NT2/D1 (cell line): ENCODE results near the gene MZF1.

Experiments
- DNase-seq: peaks from one replicate; pipeline ENCODE4 v3.0.0-alpha.2; 2011; ENCODE audit warnings: low read depth, low spot score
- H3K27me3 ChIP-seq: 2 replicates; pipeline ENCODE4 v1.6.0; 2011; ENCODE audit warnings: mild to moderate bottlenecking; ENCODE audit not compliant: insufficient read length, insufficient read depth
- H3K36me3 ChIP-seq: 2 replicates; pipeline ENCODE4 v1.6.1; 2011; ENCODE audit warnings: mild to moderate bottlenecking, low read length, mixed read lengths; ENCODE audit not compliant: insufficient read depth, insufficient read length
- H3K4me1 ChIP-seq: 2 replicates; pipeline ENCODE4 v1.5.1; 2011; ENCODE audit not compliant: insufficient read depth, insufficient read length
- H3K4me3 ChIP-seq: 2 replicates; pipeline ENCODE4 v1.5.1; 2011; ENCODE audit warnings: low read depth; ENCODE audit not compliant: insufficient read length
- H3K9ac ChIP-seq: 2 replicates; pipeline ENCODE4 v1.6.0; 2011; ENCODE audit warnings: low read depth; ENCODE audit not compliant: insufficient read length
- H3K9me3 ChIP-seq: 2 replicates; pipeline ENCODE4 v1.5.1; 2011; ENCODE audit warnings: mild to moderate bottlenecking, low read length; ENCODE audit not compliant: insufficient read depth
- SUZ12 ChIP-seq: IDR thresholded peaks from 2 replicates; pipeline ENCODE4 v1.6.1; 2011; ENCODE audit not compliant: insufficient read length, insufficient read depth; ENCODE audit errors: extremely low read depth
- YY1 ChIP-seq: IDR thresholded peaks from 2 replicates; pipeline ENCODE4 v1.6.1; 2011; ENCODE audit not compliant: insufficient read length, insufficient read depth
- ZNF274 ChIP-seq: IDR thresholded peaks from 2 replicates; pipeline ENCODE4 v1.6.1; 2011; ENCODE audit warnings: mild to moderate bottlenecking, low read depth, low read length

Gene MZF1

DNA sequence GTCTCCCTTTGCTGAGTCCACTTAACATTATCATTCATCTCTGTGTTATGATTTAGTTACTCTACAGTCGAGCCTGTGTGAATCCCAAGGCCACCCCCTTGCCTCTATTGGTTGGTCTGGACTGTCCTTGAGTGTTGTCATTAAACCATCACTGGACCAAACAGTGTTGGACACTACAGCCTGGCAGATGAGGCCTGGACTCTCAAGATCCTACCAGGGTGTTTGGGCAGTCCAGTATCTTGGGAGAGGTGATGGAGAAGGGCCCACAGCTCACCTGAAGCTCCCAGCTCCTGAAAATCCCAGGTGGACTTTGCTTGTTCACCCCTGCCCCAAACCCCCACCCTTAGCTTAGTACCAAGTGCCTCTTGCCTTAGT is 22.0 kb downstream of the MZF1 start:
- no peak overlapping the region for H3K9ac ChIP-seq
- peaks cover 2% of the 10 kb centered on the region for H3K4me1 ChIP-seq
- peaks cover 74% of the 10 kb centered on the region for H3K36me3 ChIP-seq
- TF ChIP-seq SUZ12: no peak
- no peak for TF ChIP-seq ZNF274
- TF ChIP-seq YY1: no peak
- no peak overlapping the region for H3K4me3 ChIP-seq
- no peaks in the 10 kb centered on the region for H3K27me3 ChIP-seq
- no peak for DNase-seq
- no peaks in the 10 kb centered on the region for H3K9me3 ChIP-seq

DNA sequence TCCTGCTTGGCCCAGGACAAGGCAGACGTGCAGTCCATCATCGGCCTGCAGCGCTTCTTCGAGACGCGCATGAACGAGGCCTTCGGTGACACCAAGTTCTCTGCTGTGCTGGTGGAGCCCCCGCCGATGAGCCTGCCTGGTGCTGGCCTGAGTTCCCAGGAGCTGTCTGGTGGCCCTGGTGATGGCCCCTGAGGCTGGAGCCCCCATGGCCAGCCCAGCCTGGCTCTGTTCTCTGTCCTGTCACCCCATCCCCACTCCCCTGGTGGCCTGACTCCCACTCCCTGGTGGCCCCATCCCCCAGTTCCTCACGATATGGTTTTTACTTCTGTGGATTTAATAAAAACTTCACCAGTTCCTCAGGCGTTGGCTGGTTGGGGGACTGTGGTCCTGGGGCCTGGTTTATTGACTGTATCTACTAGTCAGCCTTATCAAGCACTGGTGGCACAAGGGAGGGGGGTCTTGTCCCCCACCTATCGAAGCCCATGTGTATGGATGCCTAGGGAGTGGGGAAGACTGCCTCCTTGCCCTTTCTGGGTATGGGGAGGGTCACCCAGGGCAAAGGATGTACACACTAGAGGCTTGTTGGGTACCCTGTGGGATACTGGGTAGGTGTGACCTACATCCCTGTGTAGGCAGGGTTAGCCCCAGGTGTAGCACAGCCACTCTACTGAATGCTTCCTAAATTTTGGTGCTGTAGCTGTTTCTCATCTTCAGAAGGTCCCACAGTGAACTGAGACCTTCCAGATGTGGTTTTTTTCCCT is 22.6 kb downstream of the MZF1 start:
- no peak for DNase-seq
- Histone ChIP-seq H3K27me3 (no peaks in the 10 kb centered on the region), H3K4me3 (no peak overlapping the region), H3K9me3 (no peaks in the 10 kb centered on the region), H3K4me1 (peaks cover 2% of the 10 kb centered on the region), H3K9ac (no peak overlapping the region), H3K36me3 (peaks cover 79% of the 10 kb centered on the region)
- TF ChIP-seq YY1 (no peak), SUZ12 (no peak)

DNA sequence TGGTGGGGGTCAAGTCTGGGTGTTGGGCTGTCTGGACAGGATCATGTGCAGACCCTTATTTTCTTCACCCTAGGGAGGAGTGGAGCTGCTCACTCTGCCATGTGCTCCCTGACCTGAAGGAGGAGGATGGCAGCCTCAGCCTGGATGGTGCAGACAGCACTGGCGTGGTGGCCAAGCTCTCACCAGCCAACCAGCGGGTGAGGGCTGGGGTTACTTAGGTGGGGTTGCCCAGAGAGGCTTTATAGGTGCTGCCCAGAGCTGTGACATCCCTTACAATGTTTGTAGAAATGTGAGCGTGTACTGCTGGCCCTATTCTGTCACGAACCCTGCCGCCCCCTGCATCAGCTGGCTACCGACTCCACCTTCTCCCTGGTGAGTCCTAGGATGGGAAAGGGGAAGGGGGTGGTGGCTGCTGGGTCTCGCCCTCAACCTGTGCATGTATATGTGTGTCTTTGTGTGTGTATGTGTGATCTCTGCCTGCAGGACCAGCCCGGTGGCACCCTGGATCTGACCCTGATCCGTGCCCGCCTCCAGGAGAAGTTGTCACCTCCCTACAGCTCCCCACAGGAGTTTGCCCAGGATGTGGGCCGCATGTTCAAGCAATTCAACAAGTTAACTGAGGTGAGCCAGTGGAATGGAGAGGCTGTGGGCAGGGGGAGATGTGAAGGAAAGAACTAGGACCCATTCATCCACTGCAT is 23.3 kb downstream of the MZF1 start:
- H3K9me3 ChIP-seq: no peaks in the 10 kb centered on the region
- no peak for TF ChIP-seq SUZ12
- TF ChIP-seq YY1: no peak
- TF ChIP-seq ZNF274: no peak
- H3K4me1 ChIP-seq: peaks cover 2% of the 10 kb centered on the region
- no peak overlapping the region for H3K4me3 ChIP-seq
- no peaks in the 10 kb centered on the region for H3K27me3 ChIP-seq
- DNase-seq: no peak
- H3K9ac ChIP-seq: no peak overlapping the region
- peaks cover 84% of the 10 kb centered on the region for H3K36me3 ChIP-seq

DNA sequence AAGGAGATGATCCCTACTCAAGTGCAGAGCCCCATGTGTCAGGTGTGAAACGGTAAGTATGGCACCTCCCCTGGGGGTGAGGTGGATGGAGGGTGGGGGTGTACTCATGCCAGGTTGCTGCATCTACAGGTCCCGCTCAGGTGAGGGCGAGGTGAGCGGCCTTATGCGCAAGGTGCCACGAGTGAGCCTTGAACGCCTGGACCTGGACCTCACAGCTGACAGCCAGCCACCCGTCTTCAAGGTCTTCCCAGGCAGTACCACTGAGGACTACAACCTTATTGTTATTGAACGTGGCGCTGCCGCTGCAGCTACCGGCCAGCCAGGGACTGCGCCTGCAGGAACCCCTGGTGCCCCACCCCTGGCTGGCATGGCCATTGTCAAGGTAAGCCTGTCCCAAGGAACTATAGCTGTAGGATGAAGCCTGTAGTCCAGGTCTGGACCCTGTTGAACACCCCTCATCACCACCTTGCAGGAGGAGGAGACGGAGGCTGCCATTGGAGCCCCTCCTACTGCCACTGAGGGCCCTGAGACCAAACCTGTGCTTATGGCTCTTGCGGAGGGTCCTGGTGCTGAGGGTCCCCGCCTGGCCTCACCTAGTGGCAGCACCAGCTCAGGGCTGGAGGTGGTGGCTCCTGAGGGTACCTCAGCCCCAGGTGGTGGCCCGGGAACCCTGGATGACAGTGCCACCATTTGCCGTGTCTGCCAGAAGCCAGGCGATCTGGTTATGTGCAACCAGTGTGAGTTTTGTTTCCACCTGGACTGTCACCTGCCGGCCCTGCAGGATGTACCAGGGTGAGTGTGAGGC is 24.1 kb downstream of the MZF1 start:
- no peaks in the 10 kb centered on the region for H3K9me3 ChIP-seq
- H3K9ac ChIP-seq: no peak overlapping the region
- H3K4me1 ChIP-seq: peaks cover 2% of the 10 kb centered on the region
- H3K27me3 ChIP-seq: no peaks in the 10 kb centered on the region
- no peak overlapping the region for H3K4me3 ChIP-seq
- no peak for TF ChIP-seq ZNF274
- TF ChIP-seq YY1: no peak
- TF ChIP-seq SUZ12: no peak
- H3K36me3 ChIP-seq: peaks cover 84% of the 10 kb centered on the region
- no peak for DNase-seq

DNA sequence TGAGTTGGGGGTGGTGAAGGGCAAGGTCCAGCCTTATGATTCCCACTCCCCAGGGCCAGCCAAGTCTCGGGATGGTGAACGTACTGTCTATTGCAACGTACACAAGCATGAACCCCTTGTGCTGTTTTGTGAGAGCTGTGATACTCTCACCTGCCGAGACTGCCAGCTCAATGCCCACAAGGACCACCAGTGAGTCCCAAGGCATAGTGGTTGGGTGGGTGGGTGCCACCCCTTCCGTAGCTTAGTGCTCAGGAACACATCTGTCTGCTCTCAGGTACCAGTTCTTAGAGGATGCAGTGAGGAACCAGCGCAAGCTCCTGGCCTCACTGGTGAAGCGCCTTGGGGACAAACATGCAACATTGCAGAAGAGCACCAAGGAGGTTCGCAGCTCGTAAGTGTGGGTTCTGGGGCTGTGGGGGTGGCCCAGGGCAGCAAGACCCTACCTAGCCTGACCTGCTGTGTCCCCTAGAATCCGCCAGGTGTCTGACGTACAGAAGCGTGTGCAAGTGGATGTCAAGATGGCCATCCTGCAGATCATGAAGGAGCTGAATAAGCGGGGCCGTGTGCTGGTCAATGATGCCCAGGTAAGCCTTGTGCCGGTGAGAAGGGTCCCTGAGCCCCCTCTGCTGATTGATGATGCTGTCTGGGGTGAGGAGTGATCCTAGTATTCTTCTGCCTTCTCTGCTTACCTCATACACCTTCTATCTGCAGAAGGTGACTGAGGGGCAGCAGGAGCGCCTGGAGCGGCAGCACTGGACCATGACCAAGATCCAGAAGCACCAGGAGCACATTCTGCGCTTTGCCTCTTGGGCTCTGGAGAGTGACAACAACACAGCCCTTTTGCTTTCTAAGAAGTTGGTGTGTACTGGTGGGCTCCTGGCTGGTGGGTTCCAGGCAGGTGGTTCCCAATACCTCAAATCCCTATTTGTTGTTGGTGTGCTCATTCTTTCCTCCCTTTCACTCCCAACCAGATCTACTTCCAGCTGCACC is 25.5 kb downstream of the MZF1 start:
- TF ChIP-seq ZNF274: 0 out of 2 replicates have a peak, but pooled peaks have one; percentile 5
- TF ChIP-seq SUZ12: no peak
- no peak for TF ChIP-seq YY1
- Histone ChIP-seq H3K9me3 (no peaks in the 10 kb centered on the region), H3K9ac (no peak overlapping the region), H3K27me3 (peaks cover 2% of the 10 kb centered on the region), H3K4me1 (peaks cover 2% of the 10 kb centered on the region), H3K4me3 (no peak overlapping the region), H3K36me3 (peaks cover 73% of the 10 kb centered on the region)
- no peak for DNase-seq

DNA sequence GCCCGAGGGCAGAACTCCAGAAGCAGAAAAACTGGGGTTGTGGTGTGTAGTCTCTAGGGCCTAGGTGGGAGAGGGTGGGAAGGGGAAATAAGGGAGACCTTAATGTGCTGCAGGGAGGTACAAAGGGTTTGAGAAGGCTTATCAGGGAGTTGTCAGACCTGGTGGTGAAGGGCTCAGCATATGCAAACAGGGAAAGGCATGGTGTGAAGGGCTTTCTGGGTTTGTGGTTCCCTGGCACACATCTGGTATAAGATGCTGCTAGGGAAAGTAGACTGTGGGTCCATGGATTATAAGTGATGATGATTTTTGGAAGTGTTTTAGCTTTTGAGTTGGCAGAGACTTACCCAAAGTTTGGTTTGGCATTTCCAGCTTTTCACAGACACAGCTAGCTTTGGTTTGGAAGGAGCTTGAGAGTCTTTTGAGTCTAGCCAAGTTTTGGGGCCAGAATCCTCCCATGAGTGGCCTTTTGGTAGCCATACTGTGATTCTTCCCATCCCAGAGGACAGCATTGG is 27.1 kb downstream of the MZF1 start:
- H3K9me3 ChIP-seq: no peaks in the 10 kb centered on the region
- peaks cover 2% of the 10 kb centered on the region for H3K4me1 ChIP-seq
- peaks cover 59% of the 10 kb centered on the region for H3K36me3 ChIP-seq
- peaks cover 12% of the 10 kb centered on the region for H3K27me3 ChIP-seq
- TF ChIP-seq YY1 (no peak), SUZ12 (no peak)
- peak overlapping the region; percentile 80 for H3K9ac ChIP-seq
- DNase-seq: no peak
- peak overlapping the region; percentile 68 for H3K4me3 ChIP-seq
